Thymus (tissue), 11 donors: ENCODE results near the gene MLXIP. TPM values are rescaled to one million over a fixed set of nuclear protein-coding genes. Genes with fewer than 3 reads are reported as not detected.

Source experiments
- DNase-seq, 9 donors: peaks; one replicate each; pipeline ENCODE4 v3.0.0-alpha.2; 2013; ENCODE audit warnings: low spot score in 9 of 9, low read depth in 6 of 9, missing footprints in 1 of 9
- H3K27ac ChIP-seq, 2 donors: one replicate each; pipeline ENCODE4 v1.5.1; 2013; ENCODE audit warnings: control low read depth in 1 of 2, low read depth in 1 of 2, low read length in 1 of 2, mild to moderate bottlenecking in 1 of 2, moderate library complexity in 1 of 2
- H3K27me3 ChIP-seq, 2 donors: one replicate each; pipeline ENCODE4 v1.5.1; 2013; ENCODE audit warnings: low read length in 1 of 2; ENCODE audit not compliant: control insufficient read depth in 2 of 2, insufficient read depth in 1 of 2
- H3K36me3 ChIP-seq, 2 donors: one replicate each; pipeline ENCODE4 v1.5.1; 2013; ENCODE audit warnings: low read length in 1 of 2, mild to moderate bottlenecking in 1 of 2, moderate library complexity in 1 of 2; ENCODE audit not compliant: control insufficient read depth in 2 of 2, insufficient read depth in 2 of 2
- H3K4me1 ChIP-seq, 2 donors: one replicate each; pipeline ENCODE4 v1.5.1; 2013; ENCODE audit warnings: low read length in 2 of 2; ENCODE audit not compliant: control insufficient read depth in 2 of 2, insufficient read depth in 2 of 2
- H3K4me3 ChIP-seq, 2 donors: one replicate each; pipeline ENCODE4 v1.5.1; 2013; ENCODE audit warnings: low read length in 2 of 2, control low read depth in 1 of 2, mild to moderate bottlenecking in 1 of 2
- H3K9me3 ChIP-seq, 2 donors: one replicate each; pipeline ENCODE4 v1.5.1; 2013; ENCODE audit warnings: low read length in 1 of 2, mild to moderate bottlenecking in 1 of 2; ENCODE audit not compliant: control insufficient read depth in 2 of 2, insufficient read depth in 1 of 2
- WGBS: extraction: QIAGEN DNeasy Blood & Tissue Kit; methylation state at CpG from one replicate; pipeline ENCODE4 v1.1.7; 2013; 5-methylcytosine and 5-hydroxymethylcytosine counted together
- polyA plus RNA-seq: library from polyadenylated mRNA; stranded (reverse); fragments of 200-250 nt; gene quantifications from one replicate; pipeline ENCODE4 v1.2.3, GENCODE V29; 2013
- total RNA-seq: library from RNA; stranded (reverse); fragments of 120-200 nt; gene quantifications from one replicate; pipeline ENCODE4 v1.2.4, GENCODE V29; 2013
- donor health status: healthy.

Gene MLXIP
- total and polyA plus RNA-seq, 2 donors: 10.1 to 31.9 TPM

DNA sequence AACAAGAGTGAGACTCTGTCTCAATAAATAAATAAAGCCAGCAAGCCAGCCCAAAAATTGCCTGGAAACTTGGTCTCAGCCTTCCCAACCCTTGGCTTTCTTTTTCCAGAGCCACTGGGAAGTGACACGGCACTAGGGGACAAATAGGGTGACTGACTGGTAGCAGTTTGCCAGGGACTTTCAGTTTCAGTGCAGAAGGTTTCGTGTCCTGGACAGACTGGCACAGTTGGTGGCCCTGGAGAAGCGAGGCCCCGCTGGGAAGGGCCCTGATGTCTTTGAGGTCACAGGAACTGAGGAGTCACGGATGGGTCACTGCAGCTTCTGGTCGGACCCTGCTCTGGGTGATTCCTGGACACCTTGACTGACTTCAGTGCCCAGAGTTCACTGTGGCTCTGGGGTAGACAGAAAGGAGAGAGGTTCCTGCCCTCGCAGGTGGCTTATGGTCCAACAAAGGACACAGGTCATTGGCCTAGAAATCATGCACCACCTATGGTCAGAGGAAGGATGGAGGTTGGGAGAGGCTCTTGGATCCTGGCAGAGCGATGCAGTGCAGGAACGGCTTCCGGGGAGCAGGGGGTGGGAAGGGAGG lies 107.0 kb downstream of the MLXIP start:
- 96% methylated on average over 10 of the region's 10 CpGs for WGBS
- H3K4me3 ChIP-seq: no peak overlapping the region
- H3K9me3 ChIP-seq: no peaks in the 10 kb centered on the region
- H3K27me3 ChIP-seq: peaks cover 2 to 28% of the 10 kb centered on the region in 2 donors
- H3K27ac ChIP-seq: no peak overlapping the region
- H3K4me1 ChIP-seq: peaks cover 3 to 16% of the 10 kb centered on the region in 2 donors
- H3K36me3 ChIP-seq: no peaks in the 10 kb centered on the region
- DNase-seq: no peak

DNA sequence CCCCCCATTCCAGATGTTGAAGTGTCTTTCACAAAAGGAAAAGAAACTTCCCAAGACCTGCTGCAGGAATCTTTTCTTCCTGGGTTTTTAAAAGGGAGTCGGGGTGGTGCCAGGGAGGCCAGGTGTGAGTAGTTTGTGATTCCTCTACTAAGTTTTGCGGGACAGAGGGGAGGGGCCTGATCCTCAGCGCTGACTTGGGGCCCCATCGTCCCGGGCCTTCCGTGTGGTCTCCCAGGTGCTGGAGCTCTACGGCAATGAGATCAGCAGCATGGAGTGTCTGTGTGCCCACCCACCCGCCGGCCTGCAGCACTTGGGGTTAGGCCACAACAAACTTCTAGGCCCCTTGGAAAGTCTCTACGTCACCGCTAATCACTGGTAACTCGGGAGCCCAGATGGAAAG lies 108.9 kb downstream of the MLXIP start:
- H3K36me3 ChIP-seq: no peaks in the 10 kb centered on the region
- WGBS: 93% methylated on average over 12 of the region's 12 CpGs
- H3K9me3 ChIP-seq: no peaks in the 10 kb centered on the region
- DNase-seq: no peak
- no peak overlapping the region for H3K27ac ChIP-seq
- H3K4me1 ChIP-seq: peaks cover 3 to 16% of the 10 kb centered on the region in 2 donors
- no peak overlapping the region for H3K4me3 ChIP-seq
- H3K27me3 ChIP-seq: peaks cover 2 to 27% of the 10 kb centered on the region in 2 donors

DNA sequence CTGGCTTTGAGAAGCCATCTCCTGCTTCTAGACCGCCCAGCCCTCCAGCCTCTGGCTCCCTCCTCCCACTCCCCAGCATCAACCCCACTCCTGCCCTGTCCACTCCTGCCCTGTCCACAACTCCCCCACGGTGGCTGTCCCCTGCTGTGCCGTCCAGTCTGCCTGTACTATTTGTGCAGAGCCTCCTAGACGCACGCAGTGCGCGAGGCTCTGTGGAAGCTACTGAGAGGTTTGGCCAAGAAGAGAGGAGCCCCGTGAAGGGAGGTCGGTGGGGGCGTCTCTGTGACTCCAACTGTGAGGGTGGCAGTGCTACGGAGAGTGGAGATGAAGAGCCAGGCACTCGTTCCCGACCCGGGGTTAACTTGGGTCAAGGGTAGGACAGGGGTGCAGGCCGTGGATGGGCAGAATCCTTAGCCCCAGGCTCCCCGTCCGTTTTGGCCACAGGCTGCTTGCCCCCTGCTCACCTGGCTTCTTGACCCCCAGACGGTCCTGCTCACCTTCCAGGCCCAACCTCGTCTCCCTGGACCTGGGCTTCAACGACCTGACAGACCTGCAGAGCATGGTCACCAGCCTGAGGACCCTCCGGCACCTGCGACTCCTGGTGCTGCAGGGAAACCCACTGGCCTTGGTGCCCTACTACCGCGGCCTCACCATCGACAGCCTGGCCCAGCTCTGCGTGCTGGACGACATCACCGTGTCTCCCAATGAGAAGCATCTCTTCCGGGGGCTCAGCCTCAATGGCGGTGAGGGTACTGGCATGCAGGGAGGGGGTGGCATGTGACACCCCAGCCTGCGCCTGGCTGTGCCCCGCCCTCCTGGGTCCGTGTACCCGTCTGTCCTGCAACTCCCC lies 111.3 kb downstream of the MLXIP start:
- no peak overlapping the region for H3K27ac ChIP-seq
- peaks cover 0 to 5% of the 10 kb centered on the region in 2 donors for H3K27me3 ChIP-seq
- H3K36me3 ChIP-seq: no peaks in the 10 kb centered on the region
- WGBS: 97% methylated on average over 34 of the region's 34 CpGs
- no peaks in the 10 kb centered on the region for H3K9me3 ChIP-seq
- H3K4me1 ChIP-seq: no peaks in the 10 kb centered on the region
- no peak overlapping the region for H3K4me3 ChIP-seq
- DNase-seq: no peak

DNA sequence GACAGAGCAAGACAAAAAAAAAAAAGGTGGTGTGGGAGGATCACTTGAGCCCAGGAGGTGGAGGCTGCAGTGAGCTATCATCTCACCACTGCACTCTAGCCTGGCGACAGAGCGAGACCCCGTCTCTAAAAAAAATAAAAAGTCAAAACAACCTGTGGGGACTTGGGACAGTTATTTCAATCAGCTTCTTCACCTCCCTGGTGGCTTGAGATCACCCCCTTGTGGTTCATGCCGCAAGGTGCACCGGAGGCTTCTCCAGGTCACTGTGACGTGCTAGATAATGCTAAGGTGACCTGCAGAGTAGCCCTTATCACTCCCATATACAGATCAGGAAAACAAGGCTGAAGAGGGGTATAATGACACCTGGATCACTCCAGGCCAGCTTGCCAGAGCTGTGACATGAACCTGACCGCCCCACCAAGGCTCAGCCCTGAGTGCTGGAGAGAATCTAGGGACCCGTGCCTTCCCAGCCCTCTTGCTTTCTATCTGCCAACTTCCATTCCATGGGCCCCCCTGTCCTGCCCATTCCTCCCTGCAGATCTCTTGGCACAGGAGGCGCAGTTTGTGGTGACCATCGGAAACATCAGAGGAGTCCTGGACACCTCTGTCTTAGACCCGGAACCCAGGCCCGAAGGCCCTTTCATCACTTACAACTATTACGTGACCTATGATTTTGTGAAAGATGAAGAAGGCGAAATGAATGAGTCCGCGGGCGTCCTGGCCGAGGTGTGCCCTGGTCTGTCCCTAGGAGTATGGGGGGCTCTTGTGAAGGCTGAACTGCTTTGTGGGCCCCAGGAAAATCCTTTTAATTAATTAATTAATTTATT lies 112.5 kb downstream of the MLXIP start:
- 70% methylated on average over 18 of the region's 18 CpGs for WGBS
- no peak overlapping the region for H3K4me3 ChIP-seq
- peak in 7 of 9 donors; percentile 28 to 68 (median 36) for DNase-seq

DNA sequence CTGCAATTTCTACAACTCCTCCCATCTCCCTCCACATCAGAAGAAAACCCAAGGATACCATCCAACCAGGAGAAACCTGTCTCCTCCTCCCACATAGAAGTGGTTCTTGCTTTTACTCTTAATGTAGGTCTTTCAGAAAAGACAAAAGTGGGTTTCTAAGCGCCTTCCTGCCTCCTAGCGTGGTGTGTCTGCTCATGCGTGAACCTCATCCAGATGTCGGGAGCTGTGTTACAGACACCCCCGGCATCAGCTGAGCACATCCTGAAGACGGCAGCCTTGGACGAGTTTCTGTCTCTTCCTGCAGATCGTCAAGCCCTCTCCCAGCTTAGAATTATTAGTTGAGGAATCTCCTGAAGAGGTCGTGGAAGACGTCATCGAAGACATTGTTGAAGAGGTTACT lies 113.9 kb downstream of the MLXIP start:
- Histone ChIP-seq H3K9me3 (peaks cover 0 to 4% of the 10 kb centered on the region in 2 donors), H3K27me3 (peaks cover 0 to 3% of the 10 kb centered on the region in 2 donors), H3K4me3 (no peak overlapping the region), H3K27ac (no peak overlapping the region), H3K4me1 (no peaks in the 10 kb centered on the region), H3K36me3 (no peaks in the 10 kb centered on the region)
- whole genome bisulfite sequencing: 93% methylated on average over 11 of the region's 11 CpGs
- DNase-seq: no peak

More for the DNA sequence above, 112.5 kb downstream of the MLXIP start:
- Histone ChIP-seq H3K9me3 (peaks cover 0 to 4% of the 10 kb centered on the region in 2 donors), H3K4me1 (no peaks in the 10 kb centered on the region), H3K27me3 (no peaks in the 10 kb centered on the region), H3K27ac (no peak overlapping the region), H3K36me3 (no peaks in the 10 kb centered on the region)

DNA sequence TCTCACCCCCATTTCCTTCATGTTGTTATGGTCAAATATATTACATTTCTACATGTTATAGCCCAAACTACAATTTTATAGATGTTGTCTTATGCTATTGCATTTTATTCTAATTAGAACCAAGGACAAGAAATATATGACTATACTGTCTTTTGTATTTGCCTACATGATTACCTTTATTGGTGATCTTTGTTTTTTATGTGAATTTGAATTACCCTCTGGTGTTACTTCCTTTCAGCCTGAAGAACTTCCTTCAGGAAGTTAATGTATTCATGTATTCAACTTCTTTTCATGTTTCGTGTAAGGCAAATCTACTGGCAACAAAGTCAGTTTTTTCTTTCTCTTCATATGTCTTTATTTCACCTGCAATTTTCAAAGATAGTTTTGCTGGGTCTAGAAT lies 116.2 kb downstream of the MLXIP start:
- no peak for DNase-seq
- peaks cover 0 to 6% of the 10 kb centered on the region in 2 donors for H3K9me3 ChIP-seq
- WGBS: 93% methylated on average over 1 of the region's 1 CpG
- no peaks in the 10 kb centered on the region for H3K4me1 ChIP-seq
- no peak overlapping the region for H3K4me3 ChIP-seq
- no peaks in the 10 kb centered on the region for H3K36me3 ChIP-seq
- H3K27me3 ChIP-seq: peaks cover 0 to 13% of the 10 kb centered on the region in 2 donors
- H3K27ac ChIP-seq: no peak overlapping the region

DNA sequence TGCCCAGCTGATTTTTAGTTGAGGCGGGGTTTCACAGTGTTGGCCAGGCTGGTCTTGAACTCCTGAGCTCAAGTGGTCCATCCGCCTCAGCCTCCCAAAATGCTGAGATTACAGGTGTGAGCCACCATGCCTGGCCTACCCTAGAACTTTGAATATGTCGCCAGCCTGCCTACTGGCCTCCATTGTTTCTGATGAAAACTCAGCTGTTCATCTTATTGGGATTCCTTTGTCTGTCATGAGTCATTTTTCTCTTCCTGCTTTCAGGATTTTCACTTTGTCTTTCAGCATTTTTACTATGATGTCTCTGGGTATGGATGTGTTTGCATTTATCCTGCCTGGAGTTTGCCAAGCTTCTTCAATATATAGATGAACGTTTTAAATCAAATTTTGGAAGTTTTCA lies 116.8 kb downstream of the MLXIP start:
- Histone ChIP-seq H3K4me3 (no peak overlapping the region), H3K27ac (no peak overlapping the region), H3K4me1 (no peaks in the 10 kb centered on the region), H3K36me3 (no peaks in the 10 kb centered on the region), H3K9me3 (peaks cover 0 to 8% of the 10 kb centered on the region in 2 donors), H3K27me3 (peaks cover 0 to 19% of the 10 kb centered on the region in 2 donors)
- DNase-seq: no peak
- WGBS: 96% methylated on average over 4 of the region's 4 CpGs
